ENCODE data around the gene SLC7A10. TPM values are rescaled to one million over a fixed set of nuclear protein-coding genes. Genes with fewer than 3 reads are reported as not detected.

The SLC7A10 gene
- polyA plus RNA-seq, 1 donor from 2014 or later = not detected

GRCh38 chr19:33217881-33218280, 7.8 kb downstream of the SLC7A10 start:
- Histone ChIP-seq H3K9me3 (ENCODE audit: low read length) (no peaks in the 10 kb centered on the region), H2AFZ (ENCODE audit: low read depth, low read length) (no peak overlapping the region), H3K9ac (ENCODE audit: low read length) (no peak overlapping the region), H3K36me3 (ENCODE audit: insufficient read depth, low read length) (no peaks in the 10 kb centered on the region), H3K4me2 (ENCODE audit: low read length) (no peak overlapping the region), H3K9me2 (ENCODE audit: insufficient read depth, low read length) (no peaks in the 10 kb centered on the region), H4K20me1 (ENCODE audit: insufficient read depth) (no peaks in the 10 kb centered on the region), H3K27me3 (ENCODE audit: insufficient read depth, low read depth, low read length) (peaks cover 3% of the 10 kb centered on the region), H3F3A (ENCODE audit: insufficient read depth, low read length, poor library complexity, severe bottlenecking) (no peaks in the 10 kb centered on the region), H3K27ac (ENCODE audit: low read length) (no peak overlapping the region), H3K79me2 (replicated peaks; ENCODE audit: insufficient read depth, low read length) (no peaks in the 10 kb centered on the region), H3K4me3 (ENCODE audit: low read length) (no peak overlapping the region)
- TF ChIP-seq SMC3 (conservative IDR thresholded peaks at IDR 0.05; ENCODE audit: poor library complexity) (no peak), CTCF (IDR thresholded peaks at IDR 0.05; ENCODE audit: poor library complexity, severe bottlenecking) (no peak), POLR2AphosphoS5 (IDR thresholded peaks at IDR 0.05) (no peak), RAD21 (conservative IDR thresholded peaks at IDR 0.05) (no peak)
- TF ChIP-seq, protein P1, sequence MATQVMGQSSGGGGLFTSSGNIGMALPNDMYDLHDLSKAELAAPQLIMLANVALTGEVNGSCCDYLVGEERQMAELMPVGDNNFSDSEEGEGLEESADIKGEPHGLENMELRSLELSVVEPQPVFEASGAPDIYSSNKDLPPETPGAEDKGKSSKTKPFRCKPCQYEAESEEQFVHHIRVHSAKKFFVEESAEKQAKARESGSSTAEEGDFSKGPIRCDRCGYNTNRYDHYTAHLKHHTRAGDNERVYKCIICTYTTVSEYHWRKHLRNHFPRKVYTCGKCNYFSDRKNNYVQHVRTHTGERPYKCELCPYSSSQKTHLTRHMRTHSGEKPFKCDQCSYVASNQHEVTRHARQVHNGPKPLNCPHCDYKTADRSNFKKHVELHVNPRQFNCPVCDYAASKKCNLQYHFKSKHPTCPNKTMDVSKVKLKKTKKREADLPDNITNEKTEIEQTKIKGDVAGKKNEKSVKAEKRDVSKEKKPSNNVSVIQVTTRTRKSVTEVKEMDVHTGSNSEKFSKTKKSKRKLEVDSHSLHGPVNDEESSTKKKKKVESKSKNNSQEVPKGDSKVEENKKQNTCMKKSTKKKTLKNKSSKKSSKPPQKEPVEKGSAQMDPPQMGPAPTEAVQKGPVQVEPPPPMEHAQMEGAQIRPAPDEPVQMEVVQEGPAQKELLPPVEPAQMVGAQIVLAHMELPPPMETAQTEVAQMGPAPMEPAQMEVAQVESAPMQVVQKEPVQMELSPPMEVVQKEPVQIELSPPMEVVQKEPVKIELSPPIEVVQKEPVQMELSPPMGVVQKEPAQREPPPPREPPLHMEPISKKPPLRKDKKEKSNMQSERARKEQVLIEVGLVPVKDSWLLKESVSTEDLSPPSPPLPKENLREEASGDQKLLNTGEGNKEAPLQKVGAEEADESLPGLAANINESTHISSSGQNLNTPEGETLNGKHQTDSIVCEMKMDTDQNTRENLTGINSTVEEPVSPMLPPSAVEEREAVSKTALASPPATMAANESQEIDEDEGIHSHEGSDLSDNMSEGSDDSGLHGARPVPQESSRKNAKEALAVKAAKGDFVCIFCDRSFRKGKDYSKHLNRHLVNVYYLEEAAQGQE (IDR thresholded peaks at IDR 0.05; ENCODE audit: borderline replicate concordance) = no peak

DNA sequence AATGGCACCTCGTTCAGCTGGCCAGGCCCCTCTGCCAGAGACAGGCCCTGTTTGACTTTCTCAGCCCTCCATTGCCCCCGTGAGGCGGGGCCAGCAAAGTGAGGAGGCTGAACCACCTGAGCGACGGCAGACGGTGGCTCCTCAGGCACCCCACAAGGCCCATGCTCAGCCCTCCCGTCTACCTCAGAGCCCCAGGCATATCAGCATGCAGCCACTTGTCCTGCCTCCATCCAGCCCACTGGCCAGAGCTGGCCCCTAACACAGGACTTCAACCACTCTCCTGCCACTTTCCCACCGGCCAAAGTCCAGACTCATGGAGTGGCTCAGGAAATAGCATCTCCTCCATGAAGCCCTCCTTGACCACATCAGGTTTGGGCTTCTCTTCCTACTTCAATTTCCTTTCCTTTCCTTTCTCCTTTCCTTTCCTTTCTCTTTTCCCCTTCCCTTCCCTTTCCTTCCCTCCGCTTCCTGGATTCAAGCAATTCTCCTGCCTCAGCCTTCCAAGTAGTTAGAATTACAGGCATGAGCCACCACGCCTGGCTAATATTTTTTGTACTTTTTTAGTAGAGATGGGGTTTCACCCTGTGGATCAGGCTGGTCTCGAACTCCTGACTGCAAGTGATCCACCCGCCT, 9.3 kb downstream of the SLC7A10 start:
- no peak overlapping the region for H2AFZ ChIP-seq (ENCODE audit: low read depth, low read length)

More for the DNA sequence above, 9.3 kb downstream of the SLC7A10 start:
- no peaks in the 10 kb centered on the region for H3F3A ChIP-seq (ENCODE audit: insufficient read depth, low read length, poor library complexity, severe bottlenecking)
- H3K9ac ChIP-seq (ENCODE audit: low read length) = no peak overlapping the region
- no peaks in the 10 kb centered on the region for H4K20me1 ChIP-seq (ENCODE audit: insufficient read depth)
- no peak overlapping the region for H3K27ac ChIP-seq (ENCODE audit: low read length)
- no peaks in the 10 kb centered on the region for H3K9me2 ChIP-seq (ENCODE audit: insufficient read depth, low read length)
- no peaks in the 10 kb centered on the region for H3K27me3 ChIP-seq (ENCODE audit: insufficient read depth, low read depth, low read length)
- H3K4me3 ChIP-seq (ENCODE audit: low read length) = no peak overlapping the region
- no peak overlapping the region for H3K4me2 ChIP-seq (ENCODE audit: low read length)
- no peaks in the 10 kb centered on the region for H3K36me3 ChIP-seq (ENCODE audit: insufficient read depth, low read length)
- no peaks in the 10 kb centered on the region for H3K79me2 ChIP-seq (replicated peaks; ENCODE audit: insufficient read depth, low read length)
- H3K9me3 ChIP-seq (ENCODE audit: low read length) = no peaks in the 10 kb centered on the region
- TF ChIP-seq SMC3 (conservative IDR thresholded peaks at IDR 0.05; ENCODE audit: poor library complexity) = no peak
- no peak for TF ChIP-seq POLR2AphosphoS5 (IDR thresholded peaks at IDR 0.05)
- TF ChIP-seq CTCF (IDR thresholded peaks at IDR 0.05; ENCODE audit: poor library complexity, severe bottlenecking) = no peak
- no peak for TF ChIP-seq TAF1 (IDR thresholded peaks at IDR 0.05; ENCODE audit: low read depth)
- TF ChIP-seq RAD21 (conservative IDR thresholded peaks at IDR 0.05) = no peak
- TF ChIP-seq EP300 (conservative IDR thresholded peaks at IDR 0.05; ENCODE audit: poor library complexity, severe bottlenecking) = no peak
- TF ChIP-seq EZH2 (IDR thresholded peaks at IDR 0.05; ENCODE audit: borderline replicate concordance, insufficient read depth, low read length, poor library complexity, severe bottlenecking) = no peak
- TF ChIP-seq, protein P1 (IDR thresholded peaks at IDR 0.05; ENCODE audit: borderline replicate concordance) = no peak

All from neural cell (in vitro differentiated cells).